MM.1S (cell line): Measurements from ENCODE around the gene ATP2B2.

ENCODE experiments used
- EZH2 ChIP-seq: fragments of 300-600 bp; sonication (generic); optimal IDR thresholded peaks from 2 replicates; pipeline ENCODE3; 2017; ENCODE audit warnings: low read depth, mild to moderate bottlenecking, antibody characterized with exemption, low read length, mixed read lengths
- EZH2phosphoT487 ChIP-seq: fragments of 300-600 bp; sonication (generic); IDR thresholded peaks from 2 replicates; pipeline ENCODE4 v1.6.1; 2018; ENCODE audit warnings: antibody characterized with exemption, low read length
- TF ChIP-seq, protein P1 (sequence below): fragments of 300-600 bp; sonication (generic); IDR thresholded peaks from 2 replicates; pipeline ENCODE4 v1.5.1; 2016; ENCODE audit warnings: antibody characterized with exemption, low read length, mixed read lengths

DNA sequence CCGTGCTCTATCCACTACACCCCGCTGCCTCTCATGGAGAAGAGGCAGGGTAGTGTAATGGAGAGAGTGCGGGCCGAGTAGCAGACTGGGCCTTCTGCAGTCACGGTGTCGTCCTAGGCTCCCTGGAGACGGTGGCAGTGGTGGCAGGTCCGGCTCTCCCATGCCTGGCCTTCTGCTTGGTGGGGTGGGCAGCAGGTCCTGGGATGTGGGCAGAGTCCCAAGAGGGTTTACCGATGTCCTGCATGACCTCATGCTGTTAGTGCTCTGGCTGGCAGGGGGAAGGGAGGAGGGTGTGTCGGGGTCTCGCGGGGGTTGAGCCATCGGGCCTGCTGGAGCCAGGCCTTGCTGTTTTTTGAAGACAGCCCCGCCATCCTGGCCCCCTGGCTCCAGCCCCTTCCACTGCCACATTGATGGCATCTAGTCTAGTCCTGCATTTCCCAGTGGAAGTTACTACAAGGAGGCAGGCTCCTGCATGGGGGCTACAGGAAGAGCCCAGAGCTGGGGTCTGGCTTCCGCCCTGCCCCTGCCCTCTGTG is 110.8 kb downstream of the ATP2B2 start:
- TF ChIP-seq EZH2 (no peak), EZH2phosphoT487 (no peak)
- TF ChIP-seq, protein P1, sequence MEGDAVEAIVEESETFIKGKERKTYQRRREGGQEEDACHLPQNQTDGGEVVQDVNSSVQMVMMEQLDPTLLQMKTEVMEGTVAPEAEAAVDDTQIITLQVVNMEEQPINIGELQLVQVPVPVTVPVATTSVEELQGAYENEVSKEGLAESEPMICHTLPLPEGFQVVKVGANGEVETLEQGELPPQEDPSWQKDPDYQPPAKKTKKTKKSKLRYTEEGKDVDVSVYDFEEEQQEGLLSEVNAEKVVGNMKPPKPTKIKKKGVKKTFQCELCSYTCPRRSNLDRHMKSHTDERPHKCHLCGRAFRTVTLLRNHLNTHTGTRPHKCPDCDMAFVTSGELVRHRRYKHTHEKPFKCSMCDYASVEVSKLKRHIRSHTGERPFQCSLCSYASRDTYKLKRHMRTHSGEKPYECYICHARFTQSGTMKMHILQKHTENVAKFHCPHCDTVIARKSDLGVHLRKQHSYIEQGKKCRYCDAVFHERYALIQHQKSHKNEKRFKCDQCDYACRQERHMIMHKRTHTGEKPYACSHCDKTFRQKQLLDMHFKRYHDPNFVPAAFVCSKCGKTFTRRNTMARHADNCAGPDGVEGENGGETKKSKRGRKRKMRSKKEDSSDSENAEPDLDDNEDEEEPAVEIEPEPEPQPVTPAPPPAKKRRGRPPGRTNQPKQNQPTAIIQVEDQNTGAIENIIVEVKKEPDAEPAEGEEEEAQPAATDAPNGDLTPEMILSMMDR = no peak
